ENCODE results near the gene FRAS1.

The FRAS1 gene

GRCh38 chr4:78525559-78525958, 468.4 kb downstream of the FRAS1 start:
- TF ChIP-seq REST (IDR thresholded peaks at IDR 0.05; ENCODE audit: insufficient read depth in 1 of 2, low read depth in 2 of 2, low read length in 2 of 2) (no peak), POLR2AphosphoS5 (IDR thresholded peaks at IDR 0.05; ENCODE audit: low read depth, low read length) (no peak), FOXP2 (optimal IDR thresholded peaks at IDR 0.05; ENCODE audit: borderline replicate concordance, extremely low read depth, extremely low read length, insufficient read depth) (no peak), SIN3A (IDR thresholded peaks at IDR 0.05; ENCODE audit: borderline replicate concordance, insufficient read depth, low read length) (no peak), TAF1 (IDR thresholded peaks at IDR 0.05; ENCODE audit: borderline replicate concordance, insufficient read depth, low read length) (no peak)

GRCh38 chr4:78527103-78527502, 470.0 kb downstream of the FRAS1 start:
- no peak for TF ChIP-seq REST (IDR thresholded peaks at IDR 0.05; ENCODE audit: insufficient read depth in 1 of 2, low read depth in 2 of 2, low read length in 2 of 2)
- no peak for TF ChIP-seq FOXP2 (optimal IDR thresholded peaks at IDR 0.05; ENCODE audit: borderline replicate concordance, extremely low read depth, extremely low read length, insufficient read depth)
- TF ChIP-seq TAF1 (IDR thresholded peaks at IDR 0.05; ENCODE audit: borderline replicate concordance, insufficient read depth, low read length) = no peak
- TF ChIP-seq SIN3A (IDR thresholded peaks at IDR 0.05; ENCODE audit: borderline replicate concordance, insufficient read depth, low read length) = no peak
- no peak for TF ChIP-seq POLR2AphosphoS5 (IDR thresholded peaks at IDR 0.05; ENCODE audit: low read depth, low read length)

DNA sequence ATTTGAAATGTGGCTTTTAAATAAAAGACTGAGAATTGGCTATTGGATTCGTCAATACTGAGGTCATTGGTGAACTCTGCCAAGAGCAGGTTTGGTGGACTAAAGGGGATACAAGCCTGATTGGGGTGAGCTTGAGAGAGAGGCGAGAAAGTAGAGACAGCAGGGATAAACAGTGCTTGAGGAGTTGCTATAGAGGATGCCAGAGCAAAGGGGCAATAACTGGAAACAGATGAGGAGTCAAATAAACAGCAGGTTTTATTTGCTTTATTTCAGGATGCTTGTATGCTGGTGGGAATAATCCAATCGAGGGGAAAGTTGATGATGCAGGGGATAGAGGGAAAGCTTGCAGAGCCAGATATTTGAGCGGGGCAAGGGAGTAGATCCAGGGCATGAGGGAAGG, 470.4 kb downstream of the FRAS1 start:
- TF ChIP-seq REST (IDR thresholded peaks at IDR 0.05; ENCODE audit: insufficient read depth in 1 of 2, low read depth in 2 of 2, low read length in 2 of 2) (no peak), SIN3A (IDR thresholded peaks at IDR 0.05; ENCODE audit: borderline replicate concordance, insufficient read depth, low read length) (no peak), POLR2AphosphoS5 (IDR thresholded peaks at IDR 0.05; ENCODE audit: low read depth, low read length) (no peak), TAF1 (IDR thresholded peaks at IDR 0.05; ENCODE audit: borderline replicate concordance, insufficient read depth, low read length) (no peak), FOXP2 (optimal IDR thresholded peaks at IDR 0.05; ENCODE audit: borderline replicate concordance, extremely low read depth, extremely low read length, insufficient read depth) (no peak)

DNA sequence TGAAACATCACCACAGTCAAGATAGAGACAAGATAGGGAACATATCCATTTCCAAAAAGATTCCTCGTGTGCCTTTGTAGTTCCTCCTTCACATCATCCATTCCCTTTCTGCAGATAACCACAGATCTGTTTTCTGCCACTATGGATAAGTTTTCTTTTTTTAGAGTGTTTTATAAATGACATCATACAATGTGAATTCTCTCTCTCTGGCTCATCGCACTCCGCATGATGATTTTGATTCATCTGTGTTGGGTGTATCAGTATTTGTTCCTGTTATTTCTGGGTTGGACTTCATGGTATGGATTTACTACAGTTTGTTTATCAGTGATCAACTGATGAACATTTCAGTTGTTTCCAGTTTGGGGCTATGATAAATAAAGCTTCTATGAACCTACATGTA, 471.2 kb downstream of the FRAS1 start:
- TF ChIP-seq POLR2AphosphoS5 (IDR thresholded peaks at IDR 0.05; ENCODE audit: low read depth, low read length) (no peak), FOXP2 (optimal IDR thresholded peaks at IDR 0.05; ENCODE audit: borderline replicate concordance, extremely low read depth, extremely low read length, insufficient read depth) (no peak), TAF1 (IDR thresholded peaks at IDR 0.05; ENCODE audit: borderline replicate concordance, insufficient read depth, low read length) (no peak), SIN3A (IDR thresholded peaks at IDR 0.05; ENCODE audit: borderline replicate concordance, insufficient read depth, low read length) (no peak), REST (IDR thresholded peaks at IDR 0.05; ENCODE audit: insufficient read depth in 1 of 2, low read depth in 2 of 2, low read length in 2 of 2) (no peak)

Measured in PFSK-1 (cell line).